ENCODE measurements around the gene ILKAP.

The ILKAP gene

GRCh38 chr2:238150686-238151085 lies 52.8 kb downstream of the ILKAP start:
- DNase-seq (ENCODE audit: low spot score): no peak

- DNase-seq (ENCODE audit: low spot score): no peak
Observed at GRCh38 chr2:238149841-238150572, 53.5 kb downstream of the ILKAP start.

GRCh38 chr2:238148981-238149380 lies 54.5 kb downstream of the ILKAP start:
- no peak for DNase-seq (ENCODE audit: low spot score)

GRCh38 chr2:238146884-238147544 lies 56.5 kb downstream of the ILKAP start:
- DNase-seq (ENCODE audit: low spot score): no peak

GRCh38 chr2:238145851-238146250 lies 57.6 kb downstream of the ILKAP start:
- DNase-seq (ENCODE audit: low spot score): no peak

GRCh38 chr2:238145046-238145445 lies 58.4 kb downstream of the ILKAP start:
- no peak for DNase-seq (ENCODE audit: low spot score)

GRCh38 chr2:238144262-238144661 lies 59.2 kb downstream of the ILKAP start:
- no peak for DNase-seq (ENCODE audit: low spot score)

GRCh38 chr2:238143239-238143951 lies 60.1 kb downstream of the ILKAP start:
- peak; percentile 92 for DNase-seq (ENCODE audit: low spot score)

GRCh38 chr2:238142382-238143205 lies 60.9 kb downstream of the ILKAP start:
- no peak for DNase-seq (ENCODE audit: low spot score)

- no peak for DNase-seq (ENCODE audit: low spot score)
Observed at GRCh38 chr2:238141541-238142318, 61.8 kb downstream of the ILKAP start.

- no peak for DNase-seq (ENCODE audit: low spot score)
Observed at GRCh38 chr2:238140721-238141540, 62.6 kb downstream of the ILKAP start.

GRCh38 chr2:238140040-238140439 lies 63.5 kb downstream of the ILKAP start:
- no peak for DNase-seq (ENCODE audit: low spot score)

GRCh38 chr2:238139196-238140039 lies 64.1 kb downstream of the ILKAP start:
- no peak for DNase-seq (ENCODE audit: low spot score)

- no peak for DNase-seq (ENCODE audit: low spot score)
Observed at GRCh38 chr2:238138331-238139195, 64.9 kb downstream of the ILKAP start, which contains the start of gene KLHL30. Gene KLHL30, plus strand, starts transcription at chr2:238138668. Its CDS starts 2,087 bp downstream, at chr2:238140755.

- DNase-seq (ENCODE audit: low spot score): no peak
Observed at GRCh38 chr2:238137885-238138284, 65.6 kb downstream of the ILKAP start.

GRCh38 chr2:238136820-238137537 lies 66.5 kb downstream of the ILKAP start:
- peak; percentile 36 for DNase-seq (ENCODE audit: low spot score)

GRCh38 chr2:238135601-238136150 lies 67.8 kb downstream of the ILKAP start:
- DNase-seq (ENCODE audit: low spot score): no peak
